Fibroblast of villous mesenchyme (primary cell): Measurements from ENCODE around the gene PNMA6E. TPM values are rescaled to one million over a fixed set of nuclear protein-coding genes. Genes with fewer than 3 reads are reported as not detected.

Experiments
- DNase-seq: peaks from one replicate; pipeline ENCODE4 v3.0.0-alpha.2; 2010; ENCODE audit warnings: low read depth
- H3K4me3 ChIP-seq: 2 replicates; pipeline ENCODE4 v1.5.1; 2011; ENCODE audit warnings: low read depth, mild to moderate bottlenecking, low read length
- small RNA-seq: library from RNA; depleted of rRNA; stranded (forward); fragments of <200 nt; gene quantifications from one replicate; pipeline ENCODE3, GENCODE V24; 2012
- total RNA-seq: library from RNA; depleted of rRNA; stranded (reverse); fragments of >200 nt; gene quantifications from 2 replicates; pipeline ENCODE4 v1.2.3, GENCODE V29; 2012
- TF ChIP-seq, protein P1 (sequence below): IDR thresholded peaks from 2 replicates; pipeline ENCODE4 v1.5.1; 2012; ENCODE audit warnings: low read depth, mild to moderate bottlenecking, low read length; ENCODE audit not compliant: insufficient read depth

PNMA6E gene
- total RNA-seq, 1 donor: not detected

DNA sequence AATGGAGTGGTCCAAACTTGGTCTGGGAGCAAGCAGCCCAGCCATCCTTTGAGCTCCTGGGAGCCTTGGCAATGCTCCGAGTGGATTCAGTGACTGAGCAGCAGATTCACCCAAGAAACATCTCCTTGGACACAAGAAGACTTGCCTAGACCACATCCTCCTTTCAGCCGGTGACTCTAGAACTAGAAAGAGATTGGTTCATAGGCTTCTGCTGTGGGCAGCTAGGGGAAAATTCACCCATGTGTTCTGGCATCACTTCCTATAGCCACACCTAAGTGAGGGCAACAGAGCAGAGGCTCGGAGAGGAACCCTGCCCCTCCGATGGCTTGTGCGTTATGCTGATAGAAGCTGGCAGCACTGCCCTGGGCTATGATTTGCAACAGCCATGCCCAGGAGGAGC is 51.2 kb downstream of the PNMA6E start:
- no peak overlapping the region for H3K4me3 ChIP-seq
- TF ChIP-seq, protein P1, sequence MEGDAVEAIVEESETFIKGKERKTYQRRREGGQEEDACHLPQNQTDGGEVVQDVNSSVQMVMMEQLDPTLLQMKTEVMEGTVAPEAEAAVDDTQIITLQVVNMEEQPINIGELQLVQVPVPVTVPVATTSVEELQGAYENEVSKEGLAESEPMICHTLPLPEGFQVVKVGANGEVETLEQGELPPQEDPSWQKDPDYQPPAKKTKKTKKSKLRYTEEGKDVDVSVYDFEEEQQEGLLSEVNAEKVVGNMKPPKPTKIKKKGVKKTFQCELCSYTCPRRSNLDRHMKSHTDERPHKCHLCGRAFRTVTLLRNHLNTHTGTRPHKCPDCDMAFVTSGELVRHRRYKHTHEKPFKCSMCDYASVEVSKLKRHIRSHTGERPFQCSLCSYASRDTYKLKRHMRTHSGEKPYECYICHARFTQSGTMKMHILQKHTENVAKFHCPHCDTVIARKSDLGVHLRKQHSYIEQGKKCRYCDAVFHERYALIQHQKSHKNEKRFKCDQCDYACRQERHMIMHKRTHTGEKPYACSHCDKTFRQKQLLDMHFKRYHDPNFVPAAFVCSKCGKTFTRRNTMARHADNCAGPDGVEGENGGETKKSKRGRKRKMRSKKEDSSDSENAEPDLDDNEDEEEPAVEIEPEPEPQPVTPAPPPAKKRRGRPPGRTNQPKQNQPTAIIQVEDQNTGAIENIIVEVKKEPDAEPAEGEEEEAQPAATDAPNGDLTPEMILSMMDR: no peak
- DNase-seq: no peak

DNA sequence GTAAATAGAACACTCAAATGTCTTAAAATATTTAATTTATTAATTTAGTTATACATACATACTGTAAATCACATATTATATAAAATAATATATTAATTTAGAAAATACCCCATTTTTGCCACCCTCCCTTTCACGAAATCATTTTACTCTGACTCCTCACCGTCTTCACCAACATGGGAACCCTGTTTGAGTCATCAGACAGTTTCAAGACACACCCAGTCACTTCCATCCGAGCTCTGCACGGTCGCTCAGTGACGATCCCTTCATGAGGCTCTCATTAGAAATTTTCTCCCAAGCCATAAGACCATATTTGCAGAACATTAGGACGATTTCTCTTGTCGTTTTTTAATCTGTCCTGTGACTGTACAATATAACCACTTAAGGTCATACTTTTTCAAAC is 52.7 kb downstream of the PNMA6E start:
- H3K4me3 ChIP-seq: no peak overlapping the region
- TF ChIP-seq, protein P1: no peak
- DNase-seq: no peak

DNA sequence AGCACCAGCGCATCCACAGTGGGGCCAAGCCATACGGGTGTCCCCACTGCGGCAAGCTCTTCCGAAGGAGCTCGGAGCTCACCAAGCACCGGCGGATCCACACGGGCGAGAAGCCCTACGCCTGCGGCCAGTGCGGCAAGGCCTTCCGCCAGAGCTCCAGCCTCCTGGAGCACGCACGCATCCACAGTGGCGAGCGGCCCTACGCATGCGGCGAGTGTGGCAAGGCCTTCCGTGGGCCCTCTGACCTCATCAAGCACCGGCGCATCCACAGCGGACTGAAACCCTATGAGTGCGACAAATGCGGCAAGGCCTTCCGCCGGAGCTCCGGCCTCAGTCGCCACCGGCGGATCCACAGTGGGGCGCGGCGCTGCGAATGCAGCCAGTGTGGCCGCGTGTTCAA is 53.6 kb downstream of the PNMA6E start:
- no peak for DNase-seq
- TF ChIP-seq, protein P1: no peak
- no peak overlapping the region for H3K4me3 ChIP-seq

Small RNAs within 50 kb of the gene (small RNA-seq; reads per million reads assigned to genes)
- gene AC152007.1 (not detected), gene RN7SL667P (not detected)

Other genes starting within 250 kb of the PNMA6E start
- not detected in 2 replicates for gene MAGEA1, start 222.1 kb downstream of the PNMA6E start, total RNA-seq
- gene PNMA6F, start 79.6 kb downstream of the PNMA6E start, total RNA-seq: not detected in 2 replicates
- 12.9 and 13.4 TPM in 2 replicates for gene ZNF275, start 67.2 kb downstream of the PNMA6E start, total RNA-seq
- gene ZFP92, start 10.1 kb upstream of the PNMA6E start, total RNA-seq: 0.32 and 0.43 TPM in 2 replicates
- gene TREX2, start 44.7 kb upstream of the PNMA6E start, total RNA-seq: 1.9 and 3.0 TPM in 2 replicates
- gene HAUS7, start 69.2 kb upstream of the PNMA6E start, total RNA-seq: 10.8 and 16.8 TPM in 2 replicates
- gene BGN, start 93.6 kb upstream of the PNMA6E start, total RNA-seq: 14.7 and 62.5 TPM in 2 replicates
- not detected in 2 replicates for gene ATP2B3, start 116.3 kb upstream of the PNMA6E start, total RNA-seq
- 38.9 and 42.8 TPM in 2 replicates for gene CCNQ, start 197.8 kb upstream of the PNMA6E start, total RNA-seq
- under 0.01 TPM in 1 of 2 replicates, not detected in the other for gene DUSP9, start 245.9 kb upstream of the PNMA6E start, total RNA-seq